Vagina (tissue), 2 donors: ENCODE measurements around the gene PSMC3IP.

ENCODE experiments used
- CTCF ChIP-seq, 3 experiments: fragments of 450-650 bp in 2 of 3; fragments of 200-600 bp in 1 of 3; sonication (generic) in 1 of 3; IDR thresholded peaks; one replicate each; pipeline ENCODE4 v1.5.1; 2017 to 2019; ENCODE audit warnings: antibody characterized with exemption in 3 of 3, mild to moderate bottlenecking in 2 of 3, moderate library complexity in 2 of 3
- POLR2A ChIP-seq, 2 donors: fragments of 450-650 bp; IDR thresholded peaks; one replicate each; pipeline ENCODE4 v1.6.1; 2017; ENCODE audit warnings: antibody characterized with exemption in 2 of 2, mild to moderate bottlenecking in 2 of 2, moderate library complexity in 2 of 2

- TF ChIP-seq CTCF (IDR thresholded peaks at IDR 0.05) = no peak
- TF ChIP-seq POLR2A (IDR thresholded peaks at IDR 0.05) = no peak
Observed at GRCh38 chr17:42548993-42549755, 28.4 kb downstream of the PSMC3IP start.
